H9 (cell line): Measurements from ENCODE around the gene C4orf17. TPM values are rescaled to one million over a fixed set of nuclear protein-coding genes. Genes with fewer than 3 reads are reported as not detected.

ENCODE experiments used
- DNase-seq: peaks from one replicate; pipeline ENCODE4 v3.0.0-alpha.2; 2017
- H2AFZ ChIP-seq: one replicate; pipeline ENCODE4 v1.6.1; 2013; ENCODE audit warnings: mild to moderate bottlenecking, low read length, control low read depth, moderate library complexity
- H2AK5ac ChIP-seq: 2 replicates; pipeline ENCODE4 v1.6.1; 2013; ENCODE audit warnings: low read length, control low read depth, mixed read lengths; ENCODE audit not compliant: insufficient read length
- H2BK120ac ChIP-seq: one replicate; pipeline ENCODE4 v1.6.1; 2013; ENCODE audit warnings: low read depth, mild to moderate bottlenecking, low read length, control low read depth, inconsistent platforms; ENCODE audit not compliant: poor library complexity, severe bottlenecking
- H2BK12ac ChIP-seq: 2 replicates; pipeline ENCODE4 v1.6.1; 2013; ENCODE audit warnings: low read length, control low read depth, mixed read lengths, low read depth; ENCODE audit not compliant: insufficient read length
- H2BK15ac ChIP-seq: 2 replicates; pipeline ENCODE4 v1.6.1; 2013; ENCODE audit warnings: low read depth, low read length, control low read depth
- H2BK20ac ChIP-seq: one replicate; pipeline ENCODE4 v1.6.1; 2013; ENCODE audit warnings: low read depth, mild to moderate bottlenecking, low read length, control low read depth, inconsistent platforms; ENCODE audit not compliant: poor library complexity, severe bottlenecking
- H2BK5ac ChIP-seq: 2 replicates; pipeline ENCODE4 v1.6.1; 2013; ENCODE audit warnings: low read length, control low read depth, mixed read lengths; ENCODE audit not compliant: insufficient read length
- H3K14ac ChIP-seq: 2 replicates; pipeline ENCODE4 v1.6.1; 2013; ENCODE audit warnings: low read length, control low read depth; ENCODE audit not compliant: insufficient read depth
- H3K18ac ChIP-seq: 2 replicates; pipeline ENCODE4 v1.6.1; 2013; ENCODE audit warnings: low read depth, mild to moderate bottlenecking, mixed read lengths, low read length, control low read depth; ENCODE audit not compliant: insufficient read length
- H3K23ac ChIP-seq: 2 replicates; pipeline ENCODE4 v1.6.1; 2013; ENCODE audit warnings: low read length, control low read depth, mixed read lengths, low read depth; ENCODE audit not compliant: insufficient read length
- H3K23me2 ChIP-seq: 2 replicates; pipeline ENCODE4 v1.6.1; 2013; ENCODE audit warnings: low read depth, mild to moderate bottlenecking, mixed read lengths, low read length, control low read depth; ENCODE audit not compliant: insufficient read length, poor library complexity, severe bottlenecking
- H3K27ac ChIP-seq: 2 replicates; pipeline ENCODE4 v1.5.1; 2013; ENCODE audit warnings: low read length, control low read depth, mixed read lengths, low read depth; ENCODE audit not compliant: insufficient read length
- H3K27me3 ChIP-seq: 2 replicates; pipeline ENCODE4 v1.6.1; 2013; ENCODE audit warnings: low read length, control low read depth, inconsistent platforms; ENCODE audit not compliant: insufficient read depth
- H3K4ac ChIP-seq: 2 replicates; pipeline ENCODE4 v1.6.1; 2013; ENCODE audit warnings: low read depth, mild to moderate bottlenecking, control low read depth, inconsistent platforms, low read length, moderate library complexity
- H3K4me1 ChIP-seq: 2 replicates; pipeline ENCODE4 v1.6.1; 2013; ENCODE audit warnings: low read length, control low read depth, inconsistent platforms; ENCODE audit not compliant: insufficient read depth
- H3K4me2 ChIP-seq: 2 replicates; pipeline ENCODE4 v1.6.1; 2013; ENCODE audit warnings: low read length, control low read depth, mixed read lengths; ENCODE audit not compliant: insufficient read length, insufficient read depth
- H3K56ac ChIP-seq: 2 replicates; pipeline ENCODE4 v1.6.1; 2013; ENCODE audit warnings: low read depth, mild to moderate bottlenecking, mixed read lengths, low read length, control low read depth; ENCODE audit not compliant: insufficient read length
- H3K79me1 ChIP-seq: 2 replicates; pipeline ENCODE4 v1.6.1; 2013; ENCODE audit warnings: low read depth, mild to moderate bottlenecking, moderate library complexity, low read length, control low read depth, inconsistent platforms; ENCODE audit not compliant: insufficient read depth, poor library complexity, severe bottlenecking
- H3K79me2 ChIP-seq: 2 replicates; pipeline ENCODE4 v1.6.1; 2013; ENCODE audit warnings: low read length, control low read depth, inconsistent platforms; ENCODE audit not compliant: insufficient read depth
- H3K9ac ChIP-seq: 2 replicates; pipeline ENCODE4 v1.6.1; 2013; ENCODE audit warnings: low read length, control low read depth, mixed read lengths; ENCODE audit not compliant: insufficient read length; ENCODE audit errors: extremely low read depth
- H3K9me3 ChIP-seq: one replicate; pipeline ENCODE4 v1.6.1; 2013; ENCODE audit warnings: low read depth, low read length, inconsistent platforms; ENCODE audit not compliant: control insufficient read depth
- H3T11ph ChIP-seq: one replicate; pipeline ENCODE4 v1.6.1; 2013; ENCODE audit warnings: mild to moderate bottlenecking, low read length, control low read depth, inconsistent platforms
- H4K20me1 ChIP-seq: one replicate; pipeline ENCODE4 v1.6.1; 2013; ENCODE audit not compliant: control insufficient read depth, insufficient read length, insufficient read depth
- H4K5ac ChIP-seq: 2 replicates; pipeline ENCODE4 v1.6.1; 2013; ENCODE audit warnings: low read depth, mild to moderate bottlenecking, mixed read lengths, low read length, control low read depth; ENCODE audit not compliant: insufficient read length
- H4K8ac ChIP-seq: replicated peaks from 2 replicates; pipeline ENCODE4 v1.6.1; 2013; ENCODE audit warnings: low read length, control low read depth, mixed read lengths, low read depth; ENCODE audit not compliant: insufficient read length
- H4K91ac ChIP-seq: 2 replicates; pipeline ENCODE4 v1.6.1; 2013; ENCODE audit warnings: low read depth, mild to moderate bottlenecking, moderate library complexity, mixed read lengths, low read length, control low read depth; ENCODE audit not compliant: insufficient read length
- H3K27ac Mint-ChIP-seq, 3 experiments: 2 replicates in 2 of 3; 3 replicates in 1 of 3; pipeline ENCODE4 v1.8.0; 2020 to 2021; ENCODE audit warnings: mixed read lengths in 3 of 3, mild to moderate bottlenecking in 1 of 3, moderate library complexity in 1 of 3
- H3K27me3 Mint-ChIP-seq: 2 replicates; pipeline ENCODE4 v1.8.0; 2021; ENCODE audit warnings: low read depth, mild to moderate bottlenecking, moderate library complexity, mixed read lengths
- H3K36me3 Mint-ChIP-seq, 3 experiments: 2 replicates in 2 of 3; 3 replicates in 1 of 3; pipeline ENCODE4 v1.8.0; 2020 to 2021; ENCODE audit warnings: low read depth in 3 of 3, mixed read lengths in 3 of 3; ENCODE audit not compliant: insufficient read depth in 1 of 3
- H3K4me1 Mint-ChIP-seq, 2 experiments: 2 replicates each; pipeline ENCODE4 v1.8.0; 2020; ENCODE audit warnings: mixed read lengths in 2 of 2
- H3K4me3 Mint-ChIP-seq, 2 experiments: 2 replicates in 1 of 2; 3 replicates in 1 of 2; pipeline ENCODE4 v1.8.0; 2020 to 2021; ENCODE audit warnings: mild to moderate bottlenecking in 2 of 2, mixed read lengths in 2 of 2, moderate library complexity in 1 of 2
- H3K9me3 Mint-ChIP-seq, 2 experiments: 2 replicates in 1 of 2; 3 replicates in 1 of 2; pipeline ENCODE4 v1.8.0; 2020; ENCODE audit warnings: mild to moderate bottlenecking in 2 of 2, mixed read lengths in 2 of 2, moderate library complexity in 1 of 2
- CTCF ChIP-seq: fragments of 200-600 bp; sonication (generic); conservative IDR thresholded peaks from 3 replicates; pipeline ENCODE4 v1.8.0; 2021; ENCODE audit warnings: antibody characterized with exemption, mild to moderate bottlenecking
- WGBS: extraction: QIAGEN DNeasy Blood & Tissue Kit; methylation state at CpG from one replicate; pipeline ENCODE4 v1.1.7; 2013; ENCODE audit warnings: missing lambda C conversion rate, low lambda C conversion rate, mixed read lengths; ENCODE audit not compliant: insufficient read length; ENCODE audit errors: extremely low coverage; 5-methylcytosine and 5-hydroxymethylcytosine counted together
- total RNA-seq: library from RNA; stranded (reverse); gene quantifications from 2 replicates; pipeline ENCODE4 v1.2.1, GENCODE V29; 2021

Gene C4orf17
- total RNA-seq, 1 experiment from 2014 or later, result not detected

DNA sequence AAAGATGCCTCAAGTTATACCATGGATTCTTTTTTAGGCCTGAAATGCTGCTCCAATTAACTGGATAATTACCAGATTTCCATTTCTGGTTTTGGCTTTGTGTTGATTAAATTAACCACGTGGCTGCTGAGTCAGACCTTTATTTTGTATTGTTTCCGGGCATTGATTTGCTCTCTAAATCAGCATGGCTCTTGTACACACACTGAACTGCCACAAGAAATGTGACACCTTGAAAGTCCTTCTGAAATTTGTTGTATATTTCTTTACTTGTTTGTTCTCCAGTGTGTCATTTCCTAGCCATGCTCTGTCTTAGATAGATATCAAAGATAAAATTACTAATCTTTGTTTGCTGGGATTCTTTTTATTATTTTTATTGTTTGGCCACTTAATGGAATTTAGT, 75.5 kb downstream of the C4orf17 start:
- Mint-ChIP-seq H3K4me1 (peaks cover 4 to 5% of the 10 kb centered on the region in 2 experiments; a peak in 2 of 4 replicates), H3K27ac (no peak overlapping the region), H3K4me3 (no peak overlapping the region), H3K27me3 (no peaks in the 10 kb centered on the region), H3K9me3 (no peaks in the 10 kb centered on the region), H3K36me3 (no peaks in the 10 kb centered on the region)
- Histone ChIP-seq H3K14ac (no peak overlapping the region), H3K4me1 (no peaks in the 10 kb centered on the region), H2AK5ac (no peak overlapping the region), H3K79me1 (no peaks in the 10 kb centered on the region), H3K9ac (no peak overlapping the region), H3T11ph (no peak overlapping the region), H3K27me3 (no peaks in the 10 kb centered on the region), H3K23ac (no peak overlapping the region), H2BK5ac (no peak overlapping the region), H4K5ac (no peak overlapping the region), H4K8ac (no peak overlapping the region), H3K18ac (no peak overlapping the region), H3K56ac (no peak overlapping the region), H2BK120ac (no peak overlapping the region), H3K79me2 (no peaks in the 10 kb centered on the region), H4K91ac (no peak overlapping the region), H2AFZ (no peak overlapping the region), H3K9me3 (no peaks in the 10 kb centered on the region), H3K23me2 (no peaks in the 10 kb centered on the region), H2BK12ac (no peak overlapping the region), H3K4me2 (no peak overlapping the region), H2BK20ac (no peak overlapping the region), H3K27ac (no peak overlapping the region), H4K20me1 (no peaks in the 10 kb centered on the region), H3K4ac (no peak overlapping the region), H2BK15ac (no peak overlapping the region)
- no peak for TF ChIP-seq CTCF
- WGBS, result no CpG with 5 or more reads among the region's 2 CpGs
- DNase-seq, result no peak
